Putamen (tissue), 1 donor: ENCODE measurements around the gene MADD.
"Not testable (repeated sequence)": the region's sequence is repeated elsewhere in the genome, so short reads cannot be mapped to it uniquely, and the experiment has no call there.

Experiments used
- DNase-seq: peaks from one replicate; pipeline ENCODE4 v3.0.0-alpha.2; 2016; ENCODE audit warnings: low spot score

Gene MADD

DNA sequence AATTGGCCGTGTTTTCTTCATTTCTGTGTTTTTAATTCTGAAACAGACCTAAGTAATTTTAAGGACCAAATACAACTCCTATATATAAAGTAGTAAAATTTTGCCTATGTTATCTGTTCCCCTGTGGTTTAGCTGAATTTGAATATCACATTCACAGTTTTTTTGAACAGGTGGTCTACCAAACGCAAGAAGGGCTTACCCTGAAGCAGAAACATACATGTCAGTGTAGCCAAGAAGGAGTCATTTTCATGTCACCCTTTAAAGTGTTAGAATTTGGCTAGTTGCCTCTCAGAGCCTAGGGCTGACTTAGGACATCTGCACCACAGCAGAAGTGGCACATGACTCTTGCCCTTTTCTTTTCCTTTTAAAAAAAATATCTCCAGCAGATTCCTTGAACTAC lies 48.2 kb downstream of the MADD start:
- no peak for DNase-seq

DNA sequence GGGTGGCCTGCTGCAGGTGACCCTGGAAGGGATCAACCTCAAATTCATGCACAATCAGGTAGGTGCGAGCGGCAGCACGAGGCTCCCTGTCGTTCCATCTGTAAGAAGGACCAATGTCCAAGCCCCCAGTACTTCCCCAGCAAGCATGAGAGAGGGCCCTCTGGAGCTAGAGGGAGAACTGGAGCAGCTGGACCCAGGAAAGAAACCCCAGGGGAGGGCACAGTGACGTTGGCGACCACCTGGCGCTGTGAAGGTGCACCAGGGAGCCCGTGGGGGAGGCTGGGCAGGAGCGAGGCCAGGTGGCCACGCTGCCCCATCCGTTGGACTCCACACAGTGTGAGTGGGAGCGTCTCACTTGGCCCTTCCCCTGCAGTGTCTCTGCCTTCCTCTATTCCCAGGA lies 54.6 kb downstream of the MADD start:
- no peak for DNase-seq

DNA sequence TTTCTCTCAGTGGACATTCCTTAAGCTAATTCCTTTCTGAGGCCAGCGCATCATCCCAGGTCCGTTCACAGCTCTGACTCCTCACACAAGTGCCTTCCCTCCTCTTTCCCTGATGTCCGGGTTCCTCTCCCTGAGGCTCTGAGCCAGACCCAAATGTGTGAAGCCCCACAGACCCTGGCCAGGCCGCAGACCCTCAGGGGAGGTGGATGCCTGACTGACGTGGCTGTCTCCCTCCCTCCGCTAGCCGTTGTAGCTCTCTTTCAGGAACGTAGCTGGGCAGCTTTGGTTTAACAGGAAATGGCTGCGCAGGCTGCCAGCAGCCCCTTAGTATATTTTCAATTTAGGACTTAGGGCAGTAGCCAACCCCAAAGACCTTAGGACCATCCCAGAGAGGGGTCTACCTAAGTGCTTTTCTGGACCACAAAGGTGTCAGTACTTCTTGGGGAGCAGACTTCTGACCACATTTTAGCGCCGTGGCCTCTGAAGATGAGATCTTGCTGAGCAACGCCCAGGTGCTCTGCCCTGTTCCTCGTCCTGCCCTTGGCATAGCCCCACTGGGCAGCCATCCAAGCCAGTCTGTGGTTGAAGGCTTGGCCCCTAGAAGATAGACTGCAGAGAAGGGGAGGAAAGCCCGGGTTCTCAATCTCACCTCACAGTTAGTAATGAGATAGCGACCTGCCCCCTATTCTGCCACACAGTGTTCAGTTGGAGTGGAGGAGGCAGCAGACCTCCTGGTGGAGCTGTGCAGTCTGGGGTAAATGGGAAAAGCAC lies 55.5 kb downstream of the MADD start:
- no peak for DNase-seq

DNA sequence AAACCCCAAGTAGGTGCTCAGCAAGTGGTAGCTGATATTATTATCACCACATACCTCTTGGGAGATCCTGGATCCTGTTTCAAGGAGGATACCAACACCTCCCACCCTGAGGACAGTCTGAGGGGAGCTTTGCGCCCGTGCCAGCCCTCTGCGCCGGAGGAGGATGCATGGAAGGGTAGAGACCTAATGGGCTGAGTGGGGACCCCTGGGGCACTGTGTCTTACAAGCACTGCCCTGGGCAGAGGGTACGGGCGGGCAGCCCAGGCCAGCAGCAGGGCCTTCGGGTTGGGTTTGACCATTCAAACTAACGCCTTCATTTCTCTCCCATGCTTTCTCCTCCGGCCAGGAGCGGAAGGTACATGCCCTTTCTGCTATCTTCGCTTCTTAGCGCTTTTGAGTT lies 56.3 kb downstream of the MADD start:
- DNase-seq: no peak

DNA sequence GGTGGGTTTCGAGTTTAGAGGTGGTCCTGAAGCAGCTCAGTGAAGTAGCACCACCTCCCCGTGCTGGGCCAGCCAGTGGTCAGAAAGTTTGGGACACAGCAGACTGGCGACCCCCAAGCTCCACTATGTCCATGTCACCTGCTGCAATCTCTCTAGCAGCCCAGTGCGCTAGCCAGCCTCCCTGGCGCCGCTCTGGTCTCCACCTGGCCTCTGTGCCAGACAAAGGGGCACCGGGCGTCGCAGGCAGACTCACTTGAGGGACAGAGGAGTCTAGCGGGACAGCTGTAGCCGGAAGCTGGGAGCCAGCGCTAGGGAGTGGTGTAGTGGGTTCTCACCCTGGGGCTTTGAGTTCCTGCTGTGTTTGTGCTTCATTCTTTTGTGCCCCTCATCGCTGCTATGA lies 57.1 kb downstream of the MADD start:
- no peak for DNase-seq

DNA sequence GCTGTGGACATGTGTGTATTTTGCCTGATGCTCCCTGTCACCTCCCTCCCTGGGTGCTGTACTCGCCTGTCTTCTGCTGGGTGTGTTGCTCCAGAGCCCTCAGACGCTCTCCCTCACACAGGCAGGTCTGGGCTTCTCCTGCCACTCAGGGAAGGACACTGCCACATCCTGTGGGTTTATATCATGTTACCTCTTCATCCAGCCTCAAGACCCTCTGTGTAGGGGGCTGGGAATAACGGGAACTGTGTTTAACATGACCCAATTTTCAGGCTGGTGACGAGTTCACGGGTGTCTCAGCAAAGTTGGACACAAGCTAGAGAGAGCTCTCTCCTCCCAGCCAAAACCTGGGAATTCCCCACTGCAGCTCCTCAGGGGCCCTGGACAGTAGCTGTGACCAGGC lies 58.0 kb downstream of the MADD start:
- DNase-seq: no peak

DNA sequence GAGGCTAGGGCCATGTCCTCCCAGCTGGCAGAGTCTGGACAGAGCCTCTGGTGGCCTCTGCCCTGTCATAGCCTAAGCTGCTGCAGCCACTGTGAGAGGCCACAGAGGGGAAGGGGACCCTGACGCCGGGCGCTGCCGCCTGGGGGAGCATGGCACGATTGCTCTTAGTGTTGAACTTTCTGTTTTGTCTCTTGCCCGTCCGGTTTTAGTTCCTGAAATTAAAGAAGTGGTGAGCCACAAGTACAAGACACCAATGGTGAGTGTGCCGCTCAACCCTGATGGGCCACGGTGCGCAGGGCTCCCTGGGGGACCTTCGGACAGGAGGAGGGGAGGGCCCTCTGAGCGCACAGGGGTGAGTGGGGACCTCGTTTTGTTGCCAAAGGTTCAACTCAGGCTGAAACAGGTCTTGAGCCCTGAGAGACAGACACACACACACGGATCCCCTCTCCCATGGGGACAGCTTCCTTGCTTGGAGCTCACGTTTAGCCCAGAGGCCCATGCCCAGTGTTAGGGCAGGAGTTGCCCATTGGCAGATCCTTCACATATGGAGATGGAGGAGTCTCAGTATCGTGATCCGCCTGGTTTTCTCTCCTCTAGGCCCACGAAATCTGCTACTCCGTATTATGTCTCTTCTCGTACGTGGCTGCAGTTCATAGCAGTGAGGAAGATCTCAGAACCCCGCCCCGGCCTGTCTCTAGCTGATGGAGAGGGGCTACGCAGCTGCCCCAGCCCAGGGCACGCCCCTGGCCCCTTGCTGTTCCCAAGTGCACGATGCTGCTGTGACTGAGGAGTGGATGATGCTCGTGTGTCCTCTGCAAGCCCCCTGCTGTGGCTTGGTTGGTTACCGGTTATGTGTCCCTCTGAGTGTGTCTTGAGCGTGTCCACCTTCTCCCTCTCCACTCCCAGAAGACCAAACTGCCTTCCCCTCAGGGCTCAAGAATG lies 58.8 kb downstream of the MADD start:
- no peak for DNase-seq

DNA sequence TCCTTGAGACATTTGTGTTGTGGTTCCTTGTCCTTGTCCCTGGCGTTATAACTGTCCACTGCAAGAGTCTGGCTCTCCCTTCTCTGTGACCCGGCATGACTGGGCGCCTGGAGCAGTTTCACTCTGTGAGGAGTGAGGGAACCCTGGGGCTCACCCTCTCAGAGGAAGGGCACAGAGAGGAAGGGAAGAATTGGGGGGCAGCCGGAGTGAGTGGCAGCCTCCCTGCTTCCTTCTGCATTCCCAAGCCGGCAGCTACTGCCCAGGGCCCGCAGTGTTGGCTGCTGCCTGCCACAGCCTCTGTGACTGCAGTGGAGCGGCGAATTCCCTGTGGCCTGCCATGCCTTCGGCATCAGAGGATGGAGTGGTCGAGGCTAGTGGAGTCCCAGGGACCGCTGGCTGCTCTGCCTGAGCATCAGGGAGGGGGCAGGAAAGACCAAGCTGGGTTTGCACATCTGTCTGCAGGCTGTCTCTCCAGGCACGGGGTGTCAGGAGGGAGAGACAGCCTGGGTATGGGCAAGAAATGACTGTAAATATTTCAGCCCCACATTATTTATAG lies 59.6 kb downstream of the MADD start:
- DNase-seq: no peak

DNA sequence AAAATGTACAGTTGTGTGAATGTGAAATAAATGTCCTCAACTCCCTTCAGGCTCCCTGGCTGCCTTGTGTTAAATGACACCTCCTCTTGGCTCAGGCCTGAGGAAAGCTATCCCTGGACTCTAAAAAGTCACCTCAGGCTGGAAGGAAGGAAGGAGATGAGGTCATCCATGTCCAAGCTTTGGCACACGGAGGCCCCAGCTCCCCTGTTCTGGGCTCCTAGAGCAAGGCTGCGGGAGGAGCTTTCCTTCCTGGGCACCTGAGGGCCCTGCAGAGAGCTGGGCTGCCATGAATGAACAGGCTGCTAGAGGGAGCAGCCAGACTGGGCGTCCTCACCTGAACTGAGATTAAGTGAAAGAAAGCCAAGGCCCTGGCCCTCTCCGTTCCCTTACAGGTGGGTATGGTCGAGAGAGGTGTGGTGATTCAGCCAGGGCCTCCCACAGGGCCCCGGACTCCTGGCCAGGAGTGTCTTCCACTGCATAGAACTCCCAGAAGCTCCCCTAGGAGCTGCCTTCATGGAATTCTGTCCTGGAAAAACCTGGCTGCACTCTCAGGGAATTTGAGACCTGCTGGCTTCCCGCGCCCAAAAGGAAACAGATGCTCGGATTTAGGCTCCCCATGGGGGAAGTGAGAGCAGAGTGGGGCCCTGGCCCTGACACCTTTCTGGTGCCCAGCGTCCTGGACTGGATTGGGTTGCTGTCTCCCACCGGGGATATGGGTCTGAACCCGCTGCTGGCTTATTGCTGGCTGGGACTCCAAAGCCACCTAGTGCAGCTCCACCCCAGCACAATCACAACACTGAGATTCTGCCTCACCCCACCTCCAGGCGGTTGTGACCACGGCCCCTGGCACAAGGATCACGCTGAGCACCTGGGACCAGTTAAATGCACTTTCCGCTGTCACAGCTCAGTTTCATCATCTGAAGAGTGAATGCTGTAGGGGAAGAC lies 60.3 kb downstream of the MADD start:
- no peak for DNase-seq

DNA sequence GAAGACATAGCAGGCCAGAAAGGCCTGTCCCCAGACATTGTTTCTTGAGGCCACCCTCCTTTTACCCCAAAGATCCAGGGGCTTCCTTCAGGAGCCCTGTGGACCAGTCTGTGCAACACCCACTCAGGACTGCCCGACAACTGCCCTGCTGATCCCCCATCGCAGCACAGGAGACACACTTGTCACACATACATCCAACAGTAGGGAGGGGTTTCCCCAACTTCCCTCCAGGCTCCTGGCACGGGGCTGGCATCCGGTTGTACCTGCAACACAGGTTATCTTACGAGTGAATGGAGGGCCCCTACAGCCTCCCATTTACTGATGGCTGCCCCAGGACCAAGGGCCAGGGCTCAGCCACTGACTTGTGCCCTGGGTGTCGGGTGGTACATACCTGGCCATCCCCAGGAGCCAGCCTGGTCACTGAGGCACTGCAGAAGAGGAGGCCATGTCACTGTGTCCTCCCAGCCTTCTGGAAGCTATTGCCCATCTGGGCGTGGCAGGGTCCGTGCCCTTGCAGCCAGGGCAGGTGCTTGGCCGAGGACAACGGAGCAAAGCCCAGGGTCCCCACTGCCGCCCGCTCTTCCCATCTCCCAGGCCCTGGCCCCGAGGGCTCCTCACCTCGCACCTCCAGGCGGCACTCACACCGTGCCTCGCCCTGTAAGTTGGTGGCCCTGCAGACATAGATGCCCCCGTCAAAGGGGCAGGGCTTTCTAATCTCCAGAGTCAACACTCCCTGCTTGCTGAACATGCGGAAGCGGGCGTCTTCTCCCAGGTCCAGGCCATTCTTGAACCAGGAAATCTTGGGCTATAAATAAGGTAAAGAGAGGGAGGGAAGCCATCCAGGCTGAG lies 61.7 kb downstream of the MADD start:
- DNase-seq: no peak

DNA sequence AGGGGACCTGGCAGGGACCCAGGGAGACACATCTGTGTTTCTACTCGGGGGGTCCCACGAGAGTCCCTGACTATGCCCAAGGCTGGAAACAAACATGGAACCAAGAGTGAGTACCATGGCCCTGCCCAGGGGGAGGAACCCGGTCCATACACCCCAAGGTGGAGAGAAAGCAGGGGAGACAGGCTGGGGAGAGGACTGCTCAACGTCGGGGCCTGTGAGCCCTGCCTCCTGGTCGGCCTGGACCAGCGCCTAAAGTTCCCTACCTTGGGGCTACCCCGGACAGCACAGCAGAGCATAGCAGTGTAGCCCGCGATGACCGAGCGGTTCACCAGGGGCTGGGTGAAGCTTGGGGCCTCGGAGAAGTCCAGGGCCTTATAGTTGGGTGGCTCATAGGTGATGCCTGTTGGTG lies 62.4 kb downstream of the MADD start:
- DNase-seq: no peak

DNA sequence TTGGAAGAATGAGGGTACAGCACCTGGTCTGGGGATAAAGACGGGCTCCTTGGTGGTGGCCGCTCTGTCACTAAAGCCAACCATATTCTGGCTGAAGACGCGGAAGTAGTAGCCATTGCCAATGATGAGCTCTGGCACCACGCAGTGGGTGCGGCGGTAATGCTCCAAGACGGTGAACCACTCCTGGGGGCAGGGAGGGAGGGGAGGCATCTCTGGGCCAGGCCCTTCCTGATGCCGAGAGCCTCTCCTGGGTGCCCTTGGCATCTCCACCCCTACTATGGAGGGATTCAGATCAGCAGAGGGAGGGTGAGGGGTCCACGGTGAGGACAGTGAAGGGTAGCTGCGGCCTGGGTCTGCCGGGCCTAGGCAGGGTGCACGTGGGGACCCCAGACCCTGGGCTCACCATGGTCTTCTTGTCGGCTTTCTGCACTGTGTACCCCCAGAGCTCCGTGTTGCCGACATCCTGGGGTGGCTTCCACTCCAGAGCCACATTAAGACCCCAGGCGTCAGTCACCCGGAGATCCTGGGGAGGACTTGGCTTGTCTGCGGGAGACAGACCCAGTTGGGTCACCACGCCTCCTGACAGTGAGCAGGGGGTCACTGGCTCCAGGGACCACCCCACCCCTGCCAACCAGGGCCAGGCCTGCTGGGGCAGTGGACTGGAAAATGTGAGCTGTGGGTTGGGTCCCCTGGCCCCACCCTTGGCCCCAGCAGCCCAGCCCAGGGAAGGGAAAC lies 63.0 kb downstream of the MADD start:
- no peak for DNase-seq

DNA sequence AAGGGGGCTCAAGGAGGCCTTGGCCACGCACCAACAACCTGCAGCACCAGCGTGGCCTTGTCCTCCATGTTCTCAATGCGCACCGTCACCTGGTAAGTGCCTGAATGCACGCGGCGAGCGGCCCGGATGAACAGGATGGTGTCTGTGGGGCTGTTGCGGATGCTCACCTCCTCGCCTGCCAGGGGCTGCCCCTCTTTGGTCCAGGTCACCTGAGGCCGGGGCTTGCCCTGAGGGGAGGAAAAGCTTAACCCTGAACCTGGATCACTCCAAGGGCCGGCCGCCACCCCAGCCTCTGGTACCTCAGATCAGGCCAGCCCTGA lies 63.6 kb downstream of the MADD start:
- no peak for DNase-seq

DNA sequence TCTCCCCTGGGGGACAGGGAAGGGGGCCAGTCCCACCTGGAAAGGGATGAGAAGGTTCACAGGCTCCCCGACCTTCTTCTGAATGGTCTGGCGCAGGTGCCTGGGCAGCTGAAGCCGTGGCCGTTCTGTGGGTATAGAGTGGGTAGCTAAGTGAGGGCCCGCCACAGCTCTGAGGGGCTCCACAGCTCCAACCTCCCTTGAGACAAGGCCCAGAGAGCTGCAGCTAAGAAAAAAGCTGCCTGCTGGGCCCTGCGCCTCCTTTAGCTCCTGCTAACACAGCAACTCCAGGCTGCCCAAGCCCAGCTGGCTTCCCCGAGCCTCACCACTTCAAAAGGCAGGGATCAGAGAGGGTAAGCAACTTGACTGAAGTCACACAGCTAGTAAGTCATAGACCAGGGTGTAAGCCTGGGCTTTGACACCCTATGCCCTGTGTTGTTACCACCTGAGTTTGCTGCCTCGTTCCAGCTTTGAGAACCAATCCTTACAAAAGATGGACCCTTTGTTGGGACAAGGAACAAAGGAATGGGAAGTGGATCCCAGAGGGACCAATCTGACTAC lies 64.0 kb downstream of the MADD start:
- DNase-seq: no peak

DNA sequence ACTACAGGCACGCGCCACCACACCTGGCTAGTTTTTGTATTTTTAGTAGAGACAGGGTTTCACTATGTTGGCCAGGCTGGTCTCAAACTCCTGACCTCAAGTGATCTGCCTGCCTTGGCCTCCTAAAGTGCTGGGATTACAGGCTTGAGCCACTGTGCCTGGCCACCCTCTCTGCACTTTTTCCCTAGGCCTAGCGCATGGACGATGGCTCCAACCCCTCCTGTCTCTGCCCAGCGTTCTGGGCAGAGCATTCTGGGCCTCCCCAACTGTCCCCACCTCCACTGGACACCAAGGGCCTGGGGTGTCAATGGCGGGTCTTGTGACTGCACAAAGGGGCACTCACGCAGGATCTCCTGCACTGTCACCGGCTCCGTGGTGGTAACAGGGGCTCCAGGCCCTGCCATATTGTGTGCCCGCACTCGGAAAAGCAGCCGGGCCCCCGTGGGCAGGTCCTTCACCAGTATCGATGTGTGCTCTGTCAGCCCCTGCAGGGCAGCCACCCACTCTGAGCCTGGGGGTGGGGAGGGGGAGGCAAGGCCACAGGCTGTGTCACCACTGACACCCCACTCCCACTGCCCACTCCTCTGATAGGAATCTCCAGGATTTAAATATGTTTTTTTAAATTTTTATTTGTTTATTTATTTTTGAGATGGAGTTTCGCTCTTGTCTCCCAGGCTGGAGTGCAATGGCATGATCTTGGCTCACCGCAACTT lies 64.9 kb downstream of the MADD start:
- not testable (repeated sequence) for DNase-seq

DNA sequence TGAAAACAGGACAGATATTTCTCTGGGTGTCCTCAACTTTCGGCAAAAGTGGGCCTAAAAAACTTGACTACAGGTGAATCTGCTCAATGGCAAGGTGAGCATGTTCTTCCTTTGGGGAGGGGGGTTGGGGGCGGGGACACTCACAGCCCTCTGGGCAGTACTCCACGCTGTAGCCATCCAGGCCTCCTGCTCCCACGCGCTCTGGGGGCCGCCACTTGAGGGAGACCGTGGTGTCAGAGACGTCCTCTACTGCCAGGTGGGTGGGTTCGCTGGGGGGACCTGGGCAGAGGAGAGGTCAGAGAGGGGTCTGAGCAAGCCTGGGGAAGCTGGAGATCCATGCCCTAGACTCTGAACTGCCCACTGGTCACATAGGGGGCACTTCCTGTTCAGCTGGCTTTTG lies 65.8 kb downstream of the MADD start:
- DNase-seq: no peak

DNA sequence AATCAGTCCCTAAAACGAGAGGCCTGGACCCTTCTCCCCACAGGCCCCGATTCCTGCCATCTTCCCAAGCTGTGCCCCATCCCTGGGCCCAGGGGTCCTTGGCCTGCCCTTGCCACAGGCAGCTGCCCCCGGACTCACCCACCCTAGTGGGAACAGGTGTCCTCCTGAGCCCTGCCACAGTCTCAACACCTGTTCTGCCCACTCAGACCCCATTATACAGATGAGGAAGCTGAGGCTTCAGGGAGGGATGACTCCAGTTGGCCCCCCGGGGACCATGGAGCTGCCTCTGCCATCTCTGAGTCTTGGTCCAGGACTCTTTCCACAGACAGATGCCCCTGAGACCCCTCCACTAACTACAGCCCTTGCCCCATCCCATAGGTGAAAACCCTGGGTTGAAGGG lies 66.7 kb downstream of the MADD start:
- DNase-seq: no peak

DNA sequence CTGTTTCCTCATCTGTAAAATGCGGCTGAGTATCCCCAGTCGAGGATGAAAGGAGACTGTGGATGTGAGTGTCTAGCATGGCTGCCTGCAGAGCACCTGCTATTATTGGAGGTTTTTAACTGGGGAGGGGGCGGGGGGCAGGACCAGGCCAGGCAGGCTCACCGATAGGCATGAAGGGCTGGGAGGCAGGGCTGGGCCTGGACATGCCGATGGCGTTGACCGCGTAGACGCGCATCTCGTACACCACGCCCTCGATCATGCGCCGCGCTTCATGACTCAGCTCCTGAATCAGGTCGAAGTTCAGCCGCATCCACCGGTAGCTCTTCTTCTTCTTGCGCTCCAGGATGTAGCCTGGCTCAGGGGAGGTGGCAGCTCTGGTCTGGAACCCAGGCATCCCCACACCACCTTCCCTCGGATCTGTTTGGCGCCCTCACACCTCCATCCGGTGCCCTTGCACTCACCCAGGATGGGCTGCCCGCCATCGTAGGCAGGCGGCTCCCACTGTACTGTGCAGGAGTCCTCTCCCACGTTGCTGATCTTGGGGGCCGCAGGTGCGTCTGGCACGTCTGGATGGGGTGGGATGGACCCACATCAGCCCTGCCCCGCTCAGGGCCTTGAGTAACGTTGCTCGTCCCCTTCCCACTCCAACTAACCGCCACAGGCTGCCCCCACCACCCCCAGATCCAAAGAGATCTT lies 67.4 kb downstream of the MADD start:
- DNase-seq: no peak
